ENCODE data around the gene OVOL2.
"Not testable (repeated sequence)": the region's sequence is repeated elsewhere in the genome, so short reads cannot be mapped to it uniquely, and the experiment has no call there.

The OVOL2 gene

DNA sequence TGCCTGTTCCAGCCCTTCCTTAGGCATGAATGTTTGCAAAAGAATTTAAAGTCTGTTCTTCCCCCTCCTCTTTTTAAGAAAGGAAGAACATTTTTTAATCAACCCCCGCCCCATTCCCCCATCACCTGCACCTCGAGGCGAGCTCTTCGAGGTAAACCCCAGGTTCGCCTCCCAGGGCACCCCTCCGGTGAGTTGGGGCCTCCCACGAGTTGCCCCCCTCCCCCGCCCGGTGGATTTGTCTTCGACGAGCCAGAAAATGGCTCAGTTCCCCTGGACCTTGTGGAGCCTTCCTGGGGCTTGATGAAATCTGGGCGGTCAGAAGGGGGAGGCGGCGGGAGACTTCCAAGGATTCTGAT is 256 bp upstream of the OVOL2 start:
- no peak for DNase-seq (ENCODE audit: low read depth)

DNA sequence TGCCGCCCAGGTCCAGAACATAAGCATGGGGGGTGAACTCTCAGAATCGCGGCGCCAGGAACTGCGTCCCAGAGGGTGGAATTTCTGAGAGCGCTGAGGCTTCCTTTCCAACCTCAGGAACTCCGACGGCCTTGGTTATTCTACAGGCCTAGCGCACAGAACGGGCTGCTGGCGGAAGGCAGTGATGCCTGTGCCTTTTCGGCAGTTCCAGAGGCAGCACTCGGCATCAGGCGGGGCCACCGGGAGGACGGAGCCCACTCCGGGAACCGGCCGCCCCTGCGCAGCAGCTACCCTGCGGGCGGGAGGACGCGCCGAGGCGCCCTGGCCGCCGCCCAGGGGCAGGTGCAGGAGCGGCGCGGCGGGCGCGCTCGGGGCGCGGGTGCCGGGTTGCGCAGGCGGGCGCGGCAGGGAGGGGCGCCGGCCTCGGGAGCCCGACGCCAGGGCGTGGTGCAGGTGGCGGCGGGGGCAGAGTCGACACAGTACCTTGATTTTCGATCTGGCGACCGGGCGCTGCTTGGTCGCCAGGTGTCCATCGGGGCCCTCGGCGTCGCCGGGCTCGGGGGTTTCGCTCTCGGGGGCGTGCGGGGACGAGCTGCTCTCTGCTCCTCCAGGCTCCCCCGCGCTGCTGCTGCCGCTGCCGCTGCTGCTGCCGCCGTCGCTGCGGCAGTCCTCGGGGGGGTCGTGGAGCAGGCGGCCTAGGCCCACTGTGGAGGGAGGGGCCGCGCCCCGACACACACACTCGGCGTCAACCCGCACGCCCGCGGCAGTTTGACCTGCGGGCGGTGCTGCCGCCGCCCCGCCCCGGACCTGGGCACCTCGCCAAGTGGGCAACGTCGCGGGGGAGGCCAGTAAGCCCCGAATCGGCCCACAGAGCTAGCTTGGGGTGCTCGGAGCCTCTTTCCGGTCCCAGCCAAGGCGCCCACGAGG is 1.3 kb downstream of the OVOL2 start:
- DNase-seq (ENCODE audit: low read depth), result no peak

- no peak for DNase-seq (ENCODE audit: low read depth)
Measured at GRCh38 chr20:18055261-18055660, 2.5 kb downstream of the OVOL2 start.

DNA sequence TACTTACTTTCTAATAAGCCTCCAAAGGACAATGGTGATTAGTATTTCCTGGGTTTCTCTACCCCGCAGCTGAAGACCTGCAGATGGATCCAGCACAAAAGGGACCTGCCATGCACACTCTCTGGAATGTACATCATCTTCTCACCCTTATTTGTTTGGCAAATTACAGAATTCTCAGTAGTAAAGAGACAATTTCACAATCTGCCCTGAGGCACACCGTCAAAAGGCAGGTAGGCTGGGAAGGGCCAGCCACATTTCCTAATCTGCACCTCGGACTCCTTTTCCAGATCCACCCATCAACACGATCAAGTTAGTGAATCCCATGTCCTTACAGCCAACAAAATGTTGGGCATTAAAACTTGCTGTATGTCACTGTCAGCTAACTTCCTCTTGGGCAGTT is 4.9 kb downstream of the OVOL2 start:
- no peak for DNase-seq (ENCODE audit: low read depth)

- DNase-seq (ENCODE audit: low read depth), result no peak
Measured at GRCh38 chr20:18050628-18051027, 7.1 kb downstream of the OVOL2 start.

DNA sequence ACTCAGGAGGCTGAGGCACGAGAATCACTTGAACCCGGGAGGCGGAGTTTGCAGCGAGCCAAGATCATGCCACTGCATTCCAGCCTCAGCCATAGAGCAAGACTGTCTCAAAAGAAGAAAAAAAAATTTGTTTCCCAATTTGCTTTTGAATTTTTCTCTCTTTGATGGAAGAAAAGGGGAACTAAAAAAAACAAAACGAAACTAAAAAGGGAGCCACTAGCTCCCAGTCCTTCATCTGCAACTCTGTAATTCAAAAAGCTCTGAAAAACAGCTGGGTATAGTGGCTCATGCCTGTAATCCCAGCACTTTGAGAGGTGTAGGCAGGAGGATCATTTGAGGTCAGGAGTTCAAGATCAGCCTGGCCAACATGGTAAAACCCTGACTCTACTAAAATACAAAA is 9.5 kb downstream of the OVOL2 start:
- DNase-seq (ENCODE audit: low read depth), result no peak

GRCh38 chr20:18046535-18046934 is 11.2 kb downstream of the OVOL2 start:
- DNase-seq (ENCODE audit: low read depth), result no peak

- DNase-seq (ENCODE audit: low read depth), result no peak
Measured at GRCh38 chr20:18042229-18042628, 15.5 kb downstream of the OVOL2 start.

DNA sequence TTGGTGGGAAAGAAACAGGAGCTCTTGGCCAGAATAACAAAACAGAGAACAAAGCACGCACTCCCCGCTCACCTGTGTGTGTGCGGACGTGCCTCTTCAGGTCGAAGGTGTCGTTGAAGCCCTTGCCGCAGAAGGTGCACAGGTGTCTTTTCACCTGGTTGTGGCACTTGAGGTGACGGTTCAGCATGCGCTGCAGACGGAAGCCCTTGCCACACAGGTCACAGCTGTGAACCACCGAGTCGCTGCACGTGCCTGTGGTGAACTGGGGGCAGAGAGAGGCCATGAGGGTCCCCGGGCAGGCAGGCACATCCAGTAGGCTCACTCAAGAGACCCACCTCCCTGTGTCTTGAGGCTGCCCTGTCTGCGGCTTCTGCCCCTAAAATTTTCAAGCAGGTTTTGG is 16.3 kb downstream of the OVOL2 start:
- DNase-seq (ENCODE audit: low read depth), result no peak

- DNase-seq (ENCODE audit: low read depth), result no peak
Measured at GRCh38 chr20:18039063-18039462, 18.7 kb downstream of the OVOL2 start.

DNA sequence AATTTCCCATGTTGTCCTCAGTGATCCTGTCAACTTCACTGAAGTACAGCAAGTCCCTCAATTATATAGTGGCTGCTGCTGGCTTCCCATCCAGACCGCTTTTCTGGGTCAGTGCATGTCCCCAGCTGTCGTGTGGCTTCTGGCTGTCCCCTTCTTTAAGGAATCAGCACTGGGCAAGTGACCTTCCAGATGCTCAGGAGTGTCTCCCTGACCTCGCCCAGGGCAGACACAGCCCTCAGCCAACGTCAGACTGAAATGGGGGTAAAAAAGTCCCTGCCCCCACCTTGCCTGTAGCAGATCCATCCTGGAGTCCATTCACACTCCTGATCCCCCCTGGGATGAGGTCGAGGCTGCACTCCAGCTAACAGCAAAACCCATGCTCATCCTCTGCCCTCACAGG is 23.7 kb downstream of the OVOL2 start:
- DNase-seq (ENCODE audit: low read depth), result no peak

GRCh38 chr20:18032977-18033892 is 24.5 kb downstream of the OVOL2 start:
- no peak for DNase-seq (ENCODE audit: low read depth)

DNA sequence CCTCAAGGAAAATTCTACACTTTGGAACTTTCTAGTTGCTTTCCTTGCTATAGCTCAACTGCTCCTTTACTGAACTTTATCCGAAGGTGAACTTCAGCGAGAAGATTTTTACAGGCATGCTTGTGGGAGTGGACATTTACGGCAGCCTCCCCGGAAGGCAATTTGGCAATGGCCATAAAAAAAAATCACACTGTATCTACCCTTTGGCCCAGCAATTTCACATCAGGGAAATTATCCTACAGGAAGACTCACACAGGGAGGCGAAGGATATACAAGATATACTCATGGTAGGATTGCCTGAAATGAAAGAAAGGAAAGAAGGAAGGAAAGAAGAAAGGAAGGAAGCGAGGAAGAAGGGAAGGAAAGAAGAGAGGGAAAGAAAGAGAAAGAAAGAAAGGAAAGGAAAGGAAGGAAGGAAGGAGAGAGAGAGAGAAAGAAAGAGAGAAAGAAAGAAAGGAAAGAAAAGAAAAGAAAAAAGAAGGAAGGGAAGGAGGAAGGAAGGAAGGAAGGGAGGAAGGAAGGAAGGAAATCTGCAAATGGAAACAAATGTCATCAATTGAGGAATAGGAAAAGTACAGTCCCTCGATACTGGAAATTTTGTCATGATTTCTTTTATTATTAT is 25.7 kb downstream of the OVOL2 start:
- no peak for DNase-seq (ENCODE audit: low read depth)

DNA sequence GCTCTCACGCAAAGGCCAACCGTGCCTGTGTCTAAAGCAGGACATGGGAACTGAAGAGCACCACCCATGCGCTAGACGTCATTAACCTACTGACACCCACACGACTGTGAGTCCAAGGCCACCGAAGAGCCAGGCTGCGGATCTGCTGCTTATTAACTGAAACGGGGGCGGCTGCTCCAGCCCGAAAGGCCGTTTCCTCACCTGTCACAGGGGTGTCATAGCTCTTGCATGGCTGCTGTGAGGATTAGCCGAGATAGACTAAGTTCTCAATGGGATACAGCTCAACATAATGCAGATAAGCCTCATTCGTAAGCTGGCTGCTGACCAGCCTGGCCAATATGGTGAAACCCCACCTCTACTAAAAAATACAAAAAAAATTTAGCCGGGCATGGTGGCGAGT is 26.7 kb downstream of the OVOL2 start:
- no peak for DNase-seq (ENCODE audit: low read depth)

- no peak for DNase-seq (ENCODE audit: low read depth)
Measured at GRCh38 chr20:18030020-18030419, 27.7 kb downstream of the OVOL2 start.

GRCh38 chr20:18027011-18027410 is 30.7 kb downstream of the OVOL2 start:
- DNase-seq (ENCODE audit: low read depth), result not testable (repeated sequence)

DNA sequence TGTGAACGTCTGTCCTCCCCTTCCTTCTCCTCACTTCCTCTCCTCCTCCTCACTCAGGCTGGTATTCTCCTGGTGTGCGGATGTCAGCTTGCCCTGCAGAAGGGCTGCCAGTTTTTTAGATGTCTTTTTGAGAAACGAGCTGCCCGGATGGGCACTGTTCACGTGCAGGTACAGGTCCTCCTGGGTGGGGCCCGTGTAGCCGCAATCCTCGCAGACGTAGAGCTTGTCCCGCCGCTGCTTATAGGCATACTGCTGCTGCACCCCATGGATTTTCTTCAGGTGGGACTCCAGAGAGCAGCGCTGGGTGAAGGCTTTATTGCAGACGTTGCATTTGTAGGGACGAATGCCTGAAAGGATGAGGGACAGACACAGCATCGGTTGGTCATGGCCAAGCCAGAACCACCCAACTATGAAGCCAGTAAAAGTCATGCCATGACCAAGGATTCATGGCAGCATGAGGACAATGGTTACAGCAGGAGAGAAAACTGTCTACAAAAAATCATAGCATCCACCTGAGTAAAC is 33.0 kb downstream of the OVOL2 start:
- DNase-seq (ENCODE audit: low read depth), result no peak

DNA sequence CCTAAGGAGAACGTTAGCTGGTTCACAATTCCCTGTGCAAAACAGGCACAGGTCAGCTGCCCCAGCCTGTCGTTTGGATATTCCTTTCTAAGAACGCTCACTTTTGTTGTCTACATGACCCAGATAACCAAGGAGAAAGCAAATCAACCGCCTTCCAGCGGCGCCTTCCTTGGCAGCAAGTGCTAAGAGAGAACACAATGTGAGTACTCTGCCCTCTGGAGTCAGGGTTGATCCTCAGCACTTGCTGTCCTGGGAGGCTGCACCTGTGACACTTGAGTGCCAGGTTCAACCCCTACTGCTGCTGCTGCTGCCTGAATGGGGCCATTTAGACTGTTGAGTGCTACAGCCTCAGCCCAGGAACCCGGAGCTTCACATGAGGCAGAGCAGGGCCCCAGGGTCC is 36.8 kb downstream of the OVOL2 start:
- DNase-seq (ENCODE audit: low read depth), result no peak

DNA sequence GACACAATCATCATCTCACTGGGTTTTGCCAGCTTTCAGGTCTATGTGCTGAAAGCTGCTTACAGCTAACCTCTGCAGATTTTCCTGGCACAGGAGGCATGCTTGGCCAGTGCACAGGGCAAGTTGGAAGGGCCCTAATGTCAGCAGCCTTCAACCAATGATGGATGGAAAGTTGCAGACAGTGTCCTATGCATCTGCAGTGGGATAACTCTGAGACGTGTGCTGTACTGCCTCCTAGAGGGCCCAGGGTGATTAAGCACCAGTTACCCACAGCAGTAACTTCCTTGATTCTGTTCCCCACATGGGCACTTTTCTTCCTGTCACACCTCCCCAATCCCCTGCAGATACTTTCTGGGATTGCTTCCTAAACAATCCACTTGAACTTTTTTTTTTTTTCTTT is 38.6 kb downstream of the OVOL2 start:
- no peak for DNase-seq (ENCODE audit: low read depth)

GRCh38 chr20:18018100-18018499 is 39.6 kb downstream of the OVOL2 start:
- no peak for DNase-seq (ENCODE audit: low read depth)

- DNase-seq (ENCODE audit: low read depth), result no peak
Measured at GRCh38 chr20:18016772-18017171, 40.9 kb downstream of the OVOL2 start.

DNA sequence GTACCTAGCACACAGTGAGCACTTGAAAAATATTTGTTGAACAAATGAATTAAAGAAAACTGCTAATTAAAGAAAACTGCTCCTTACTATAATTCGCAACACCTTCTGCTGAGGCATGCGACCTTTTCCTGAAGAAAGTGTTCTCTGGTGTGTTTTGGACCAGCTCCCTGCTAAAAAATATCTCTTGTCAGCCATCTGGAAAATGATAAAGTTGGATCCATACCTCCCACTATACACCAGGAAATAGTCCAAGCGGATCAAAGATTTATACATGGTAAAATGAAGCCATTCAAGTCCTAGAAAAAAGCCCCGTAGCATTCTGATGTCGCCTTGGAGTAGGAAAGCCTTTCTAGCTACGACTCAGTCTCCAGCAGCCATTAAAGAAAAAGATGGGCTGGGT is 43.3 kb downstream of the OVOL2 start:
- DNase-seq (ENCODE audit: low read depth), result no peak

All from stimulated activated CD4-positive, alpha-beta T cell treated with anti-CD3 and anti-CD28 coated beads, Interleukin-2, amount 100 ng/mL, for 4 hours (primary cell).